ENCODE data around the gene CADM2.

The CADM2 gene

GRCh38 chr3:84961011-84961410 lies 2.2 kb downstream of the CADM2 start:
- Histone ChIP-seq H2BK5ac (ENCODE audit: low read depth, low read length, poor library complexity, severe bottlenecking) (no peak overlapping the region), H3K27ac (ENCODE audit: low read length, poor library complexity, severe bottlenecking) (no peak overlapping the region), H3K4ac (ENCODE audit: low read depth in 1 of 2, low read length in 2 of 2) (no peak overlapping the region), H3K4me1 (ENCODE audit: control insufficient read depth, insufficient read depth, low read depth, low read length) (peaks cover 20% of the 10 kb centered on the region), H2AFZ (ENCODE audit: low read depth, low read length) (no peak overlapping the region), H3K36me3 (ENCODE audit: control insufficient read depth in 1 of 2, insufficient read depth in 2 of 2, low read depth in 1 of 2, low read length in 2 of 2) (peaks cover 0 to 4% of the 10 kb centered on the region in 2 experiments), H3K9ac (ENCODE audit: low read length) (no peak overlapping the region), H2AK5ac (ENCODE audit: low read length, severe bottlenecking) (no peak overlapping the region), H3K4me3 (ENCODE audit: insufficient read depth in 1 of 2, low read depth in 1 of 2, low read length in 2 of 2) (no peak overlapping the region), H3K79me1 (replicated peaks; ENCODE audit: low read length, poor library complexity, severe bottlenecking) (no peaks in the 10 kb centered on the region), H2BK15ac (ENCODE audit: low read depth, poor library complexity, severe bottlenecking) (no peak overlapping the region), H3K27me3 (ENCODE audit: control insufficient read depth in 1 of 2, insufficient read depth in 1 of 2, low read length in 2 of 2) (peaks cover 32 to 40% of the 10 kb centered on the region in 2 experiments), H2BK12ac (ENCODE audit: low read length in 2 of 2) (no peak overlapping the region), H2BK120ac (ENCODE audit: low read depth, low read length) (no peak overlapping the region), H3K14ac (ENCODE audit: low read length in 2 of 2) (no peak overlapping the region), H3K9me3 (ENCODE audit: control insufficient read depth, low read length) (no peaks in the 10 kb centered on the region), H3K18ac (ENCODE audit: low read depth in 1 of 2, low read length in 2 of 2) (no peak overlapping the region), H3K4me2 (ENCODE audit: low read length, poor library complexity, severe bottlenecking) (no peak overlapping the region), H4K91ac (ENCODE audit: low read length) (no peak overlapping the region), H4K8ac (ENCODE audit: low read length) (no peak overlapping the region), H3K23ac (ENCODE audit: low read length in 2 of 2) (no peak overlapping the region)
- DNase-seq: no peak
- 0% methylated on average over 6 of the region's 7 CpGs for WGBS

- peaks cover 32 to 40% of the 10 kb centered on the region in 2 experiments for H3K27me3 ChIP-seq (ENCODE audit: control insufficient read depth in 1 of 2, insufficient read depth in 1 of 2, low read length in 2 of 2)
- no peak overlapping the region for H2BK12ac ChIP-seq (ENCODE audit: low read length in 2 of 2)
- H3K9me3 ChIP-seq (ENCODE audit: control insufficient read depth, low read length): no peaks in the 10 kb centered on the region
- no peak overlapping the region for H3K14ac ChIP-seq (ENCODE audit: low read length in 2 of 2)
- H2BK5ac ChIP-seq (ENCODE audit: low read depth, low read length, poor library complexity, severe bottlenecking): no peak overlapping the region
- no peak overlapping the region for H2BK120ac ChIP-seq (ENCODE audit: low read depth, low read length)
- no peak overlapping the region for H3K18ac ChIP-seq (ENCODE audit: low read depth in 1 of 2, low read length in 2 of 2)
- no peaks in the 10 kb centered on the region for H3K79me1 ChIP-seq (replicated peaks; ENCODE audit: low read length, poor library complexity, severe bottlenecking)
- peaks cover 0 to 4% of the 10 kb centered on the region in 2 experiments for H3K36me3 ChIP-seq (ENCODE audit: control insufficient read depth in 1 of 2, insufficient read depth in 2 of 2, low read depth in 1 of 2, low read length in 2 of 2)
- no peak overlapping the region for H3K4ac ChIP-seq (ENCODE audit: low read depth in 1 of 2, low read length in 2 of 2)
- no peak overlapping the region for H3K27ac ChIP-seq (ENCODE audit: low read length, poor library complexity, severe bottlenecking)
- no peak for DNase-seq
- no peak overlapping the region for H3K4me2 ChIP-seq (ENCODE audit: low read length, poor library complexity, severe bottlenecking)
- peaks cover 20% of the 10 kb centered on the region for H3K4me1 ChIP-seq (ENCODE audit: control insufficient read depth, insufficient read depth, low read depth, low read length)
- no peak overlapping the region for H3K9ac ChIP-seq (ENCODE audit: low read length)
- no peak overlapping the region for H4K91ac ChIP-seq (ENCODE audit: low read length)
- no peak overlapping the region for H2AFZ ChIP-seq (ENCODE audit: low read depth, low read length)
- H2AK5ac ChIP-seq (ENCODE audit: low read length, severe bottlenecking): no peak overlapping the region
- 8% methylated on average over 18 of the region's 23 CpGs for WGBS
- H4K8ac ChIP-seq (ENCODE audit: low read length): no peak overlapping the region
- no peak overlapping the region for H3K4me3 ChIP-seq (ENCODE audit: insufficient read depth in 1 of 2, low read depth in 1 of 2, low read length in 2 of 2)
- H2BK15ac ChIP-seq (ENCODE audit: low read depth, poor library complexity, severe bottlenecking): no peak overlapping the region
- H3K23ac ChIP-seq (ENCODE audit: low read length in 2 of 2): no peak overlapping the region
Measured at GRCh38 chr3:84961521-84962255, 2.9 kb downstream of the CADM2 start.

- H3K4me1 ChIP-seq (ENCODE audit: control insufficient read depth, insufficient read depth, low read depth, low read length): peaks cover 20% of the 10 kb centered on the region
- 86% methylated on average over 4 of the region's 5 CpGs for WGBS
Measured at GRCh38 chr3:84962415-84962814, 3.6 kb downstream of the CADM2 start.

GRCh38 chr3:84963137-84963536 lies 4.3 kb downstream of the CADM2 start:
- Histone ChIP-seq H4K8ac (ENCODE audit: low read length) (no peak overlapping the region), H3K79me1 (replicated peaks; ENCODE audit: low read length, poor library complexity, severe bottlenecking) (no peaks in the 10 kb centered on the region), H3K4ac (ENCODE audit: low read depth in 1 of 2, low read length in 2 of 2) (no peak overlapping the region), H3K9ac (ENCODE audit: low read length) (no peak overlapping the region), H2AK5ac (ENCODE audit: low read length, severe bottlenecking) (no peak overlapping the region), H3K36me3 (ENCODE audit: control insufficient read depth in 1 of 2, insufficient read depth in 2 of 2, low read depth in 1 of 2, low read length in 2 of 2) (peaks cover 0 to 4% of the 10 kb centered on the region in 2 experiments), H2BK12ac (ENCODE audit: low read length in 2 of 2) (no peak overlapping the region), H2AFZ (ENCODE audit: low read depth, low read length) (no peak overlapping the region), H2BK5ac (ENCODE audit: low read depth, low read length, poor library complexity, severe bottlenecking) (no peak overlapping the region), H3K18ac (ENCODE audit: low read depth in 1 of 2, low read length in 2 of 2) (no peak overlapping the region), H3K4me2 (ENCODE audit: low read length, poor library complexity, severe bottlenecking) (no peak overlapping the region), H3K4me3 (ENCODE audit: insufficient read depth in 1 of 2, low read depth in 1 of 2, low read length in 2 of 2) (no peak overlapping the region), H2BK120ac (ENCODE audit: low read depth, low read length) (no peak overlapping the region), H3K23ac (ENCODE audit: low read length in 2 of 2) (no peak overlapping the region), H3K9me3 (ENCODE audit: control insufficient read depth, low read length) (no peaks in the 10 kb centered on the region), H3K27ac (ENCODE audit: low read length, poor library complexity, severe bottlenecking) (no peak overlapping the region), H3K4me1 (ENCODE audit: control insufficient read depth, insufficient read depth, low read depth, low read length) (peaks cover 20% of the 10 kb centered on the region), H2BK15ac (ENCODE audit: low read depth, poor library complexity, severe bottlenecking) (no peak overlapping the region), H3K14ac (ENCODE audit: low read length in 2 of 2) (no peak overlapping the region), H3K27me3 (ENCODE audit: control insufficient read depth in 1 of 2, insufficient read depth in 1 of 2, low read length in 2 of 2) (peaks cover 27 to 36% of the 10 kb centered on the region in 2 experiments), H4K91ac (ENCODE audit: low read length) (no peak overlapping the region)
- WGBS: 100% methylated on average over 1 of the region's 2 CpGs
- no peak for DNase-seq

More at GRCh38 chr3:84962415-84962814, 3.6 kb downstream of the CADM2 start:
- Histone ChIP-seq H2BK120ac (ENCODE audit: low read depth, low read length) (no peak overlapping the region), H4K8ac (ENCODE audit: low read length) (no peak overlapping the region), H3K14ac (ENCODE audit: low read length in 2 of 2) (no peak overlapping the region), H3K4me3 (ENCODE audit: insufficient read depth in 1 of 2, low read depth in 1 of 2, low read length in 2 of 2) (no peak overlapping the region), H2BK15ac (ENCODE audit: low read depth, poor library complexity, severe bottlenecking) (no peak overlapping the region), H2BK5ac (ENCODE audit: low read depth, low read length, poor library complexity, severe bottlenecking) (no peak overlapping the region), H2AK5ac (ENCODE audit: low read length, severe bottlenecking) (no peak overlapping the region), H3K4ac (ENCODE audit: low read depth in 1 of 2, low read length in 2 of 2) (no peak overlapping the region), H3K4me2 (ENCODE audit: low read length, poor library complexity, severe bottlenecking) (no peak overlapping the region), H4K91ac (ENCODE audit: low read length) (no peak overlapping the region), H3K9me3 (ENCODE audit: control insufficient read depth, low read length) (no peaks in the 10 kb centered on the region), H3K36me3 (ENCODE audit: control insufficient read depth in 1 of 2, insufficient read depth in 2 of 2, low read depth in 1 of 2, low read length in 2 of 2) (peaks cover 0 to 4% of the 10 kb centered on the region in 2 experiments), H3K27me3 (ENCODE audit: control insufficient read depth in 1 of 2, insufficient read depth in 1 of 2, low read length in 2 of 2) (peaks cover 29 to 40% of the 10 kb centered on the region in 2 experiments), H3K79me1 (replicated peaks; ENCODE audit: low read length, poor library complexity, severe bottlenecking) (no peaks in the 10 kb centered on the region), H3K27ac (ENCODE audit: low read length, poor library complexity, severe bottlenecking) (no peak overlapping the region), H3K23ac (ENCODE audit: low read length in 2 of 2) (no peak overlapping the region), H3K18ac (ENCODE audit: low read depth in 1 of 2, low read length in 2 of 2) (no peak overlapping the region), H2BK12ac (ENCODE audit: low read length in 2 of 2) (no peak overlapping the region), H3K9ac (ENCODE audit: low read length) (no peak overlapping the region), H2AFZ (ENCODE audit: low read depth, low read length) (no peak overlapping the region)
- DNase-seq: no peak

All from mesenchymal stem cell (in vitro differentiated cells and primary cell).